IMR-90 (cell line): ENCODE measurements around the gene TPX2. TPM values are rescaled to one million over a fixed set of nuclear protein-coding genes. Genes with fewer than 3 reads are reported as not detected.

Experiments
- ATAC-seq: fragments of 200-7000 bp; cut with Tn5 transposase; 2 replicates; pipeline ENCODE4 v1.9.1; 2020; ENCODE audit warnings: low read depth, mild to moderate bottlenecking, moderate library complexity
- BruUV-seq: library from RNA; stranded (reverse); fragments of 400-500 nt; replicated peaks from 2 replicates; lab custom pipeline; 2021; lab: Mats Ljungman, UMichigan
- CTCF ChIA-PET: fragments of 300-600 bp; formaldehyde crosslinking; extraction: SDS; loops from one replicate; lab custom pipeline; 2021; ENCODE audit warnings: antibody characterized with exemption; lab: Yijun Ruan, JAX
- POLR2A ChIA-PET: fragments of 300-600 bp; sonication (Branson Sonifier 250); formaldehyde crosslinking; loops from one replicate; lab custom pipeline; 2022; ENCODE audit warnings: antibody characterized with exemption; ENCODE audit not compliant: unreplicated experiment; lab: Charles Lee
- DNase-seq: peaks from one replicate; pipeline ENCODE4 v3.0.0; 2013
- H2AFZ ChIP-seq: replicated peaks from 2 replicates; pipeline ENCODE3; 2013; ENCODE audit warnings: low read length, mild to moderate bottlenecking; ENCODE audit not compliant: poor library complexity
- H2AK5ac ChIP-seq: 2 replicates; pipeline ENCODE4 v1.6.1; 2013; ENCODE audit warnings: low read depth, low read length, inconsistent platforms
- H2AK9ac ChIP-seq: replicated peaks from 2 replicates; pipeline ENCODE3; 2013; ENCODE audit warnings: mild to moderate bottlenecking, low read depth, low read length, moderate library complexity; ENCODE audit not compliant: poor library complexity
- H2BK120ac ChIP-seq: 2 replicates; pipeline ENCODE4 v1.6.1; 2013; ENCODE audit warnings: low read depth, low read length, inconsistent platforms
- H2BK15ac ChIP-seq: 3 replicates; pipeline ENCODE4 v1.6.1; 2013; ENCODE audit warnings: low read depth, low read length, inconsistent platforms
- H2BK20ac ChIP-seq: 2 replicates; pipeline ENCODE4 v1.6.1; 2013; ENCODE audit warnings: low read depth, mild to moderate bottlenecking, inconsistent platforms, low read length, moderate library complexity
- H2BK5ac ChIP-seq: 2 replicates; pipeline ENCODE4 v1.6.1; 2013; ENCODE audit warnings: mild to moderate bottlenecking, low read depth, low read length, inconsistent platforms; ENCODE audit not compliant: poor library complexity, severe bottlenecking
- H3K14ac ChIP-seq: replicated peaks from 2 replicates; pipeline ENCODE4 v1.6.1; 2013; ENCODE audit warnings: low read depth, low read length, inconsistent platforms
- H3K18ac ChIP-seq: 2 replicates; pipeline ENCODE4 v1.6.1; 2013; ENCODE audit warnings: low read depth, low read length, control low read depth
- H3K23ac ChIP-seq: 2 replicates; pipeline ENCODE4 v1.6.1; 2013; ENCODE audit warnings: low read depth, low read length, inconsistent platforms
- H3K27ac ChIP-seq: 2 replicates; pipeline ENCODE4 v1.5.1; 2013; ENCODE audit warnings: mild to moderate bottlenecking, control low read depth, low read length; ENCODE audit not compliant: insufficient read depth
- H3K27me3 ChIP-seq: 2 replicates; pipeline ENCODE4 v1.6.1; 2013; ENCODE audit warnings: low read length; ENCODE audit not compliant: control insufficient read depth, insufficient read depth
- H3K36me3 ChIP-seq: 2 replicates; pipeline ENCODE4 v1.6.1; 2013; ENCODE audit warnings: low read length, mixed read lengths; ENCODE audit not compliant: control insufficient read depth, insufficient read depth
- H3K4ac ChIP-seq: 2 replicates; pipeline ENCODE4 v1.6.1; 2013; ENCODE audit warnings: low read depth, low read length, inconsistent platforms
- H3K4me1 ChIP-seq: 2 replicates; pipeline ENCODE4 v1.6.1; 2013; ENCODE audit warnings: low read length, mixed read lengths; ENCODE audit not compliant: control insufficient read depth, insufficient read depth
- H3K4me2 ChIP-seq: 2 replicates; pipeline ENCODE4 v1.6.1; 2013; ENCODE audit warnings: low read depth, mild to moderate bottlenecking, control low read depth, low read length, moderate library complexity
- H3K4me3 ChIP-seq: 2 replicates; pipeline ENCODE4 v1.5.1; 2013; ENCODE audit warnings: low read depth, mild to moderate bottlenecking, control low read depth, low read length, moderate library complexity; ENCODE audit not compliant: insufficient read depth
- H3K56ac ChIP-seq: 2 replicates; pipeline ENCODE4 v1.6.1; 2013; ENCODE audit warnings: low read length, inconsistent platforms; ENCODE audit not compliant: insufficient read depth; ENCODE audit errors: extremely low read depth
- H3K79me1 ChIP-seq, 2 experiments: 2 replicates each; pipeline ENCODE4 v1.6.1; 2013; ENCODE audit warnings: low read length in 2 of 2, inconsistent platforms in 1 of 2, low read depth in 1 of 2
- H3K9ac ChIP-seq: 2 replicates; pipeline ENCODE4 v1.6.1; 2013; ENCODE audit warnings: low read depth, low read length, control low read depth
- H3K9me1 ChIP-seq: 2 replicates; pipeline ENCODE4 v1.6.1; 2013; ENCODE audit warnings: low read length, inconsistent platforms; ENCODE audit not compliant: insufficient read depth
- H3K9me3 ChIP-seq: 2 replicates; pipeline ENCODE4 v1.6.1; 2013; ENCODE audit warnings: low read length; ENCODE audit not compliant: control insufficient read depth, insufficient read depth
- H4K20me1 ChIP-seq: 2 replicates; pipeline ENCODE4 v1.6.1; 2013; ENCODE audit warnings: low read length, inconsistent platforms; ENCODE audit not compliant: insufficient read depth
- H4K5ac ChIP-seq: 2 replicates; pipeline ENCODE4 v1.6.1; 2013; ENCODE audit warnings: mild to moderate bottlenecking, low read depth, low read length, control low read depth
- H4K8ac ChIP-seq, 2 experiments: 2 replicates each; pipeline ENCODE4 v1.6.1; 2013; ENCODE audit warnings: low read depth in 2 of 2, low read length in 2 of 2, control low read depth in 1 of 2, inconsistent platforms in 1 of 2
- H4K91ac ChIP-seq: 2 replicates; pipeline ENCODE4 v1.6.1; 2013; ENCODE audit warnings: low read depth, low read length, inconsistent platforms; ENCODE audit not compliant: insufficient read depth
- BHLHE40 ChIP-seq: fragments of 150-350 bp; IDR thresholded peaks from 2 replicates; pipeline ENCODE4 v1.6.1; 2016; ENCODE audit warnings: mild to moderate bottlenecking, low read depth, low read length
- CEBPB ChIP-seq: IDR thresholded peaks from 2 replicates; pipeline ENCODE4 v1.6.1; 2012; ENCODE audit warnings: low read depth, low read length, improper control_type of control experiment
- CHD1 ChIP-seq: IDR thresholded peaks from 2 replicates; pipeline ENCODE4 v1.6.1; 2012; ENCODE audit warnings: low read depth, low read length, improper control_type of control experiment
- FOS ChIP-seq: fragments of 150-350 bp; IDR thresholded peaks from 2 replicates; pipeline ENCODE4 v1.6.1; 2016; ENCODE audit warnings: low read depth, low read length
- MAFK ChIP-seq: IDR thresholded peaks from 2 replicates; pipeline ENCODE4 v1.6.1; 2012; ENCODE audit warnings: low read depth, low read length, improper control_type of control experiment
- MAZ ChIP-seq: IDR thresholded peaks from 2 replicates; pipeline ENCODE4 v1.6.1; 2012; ENCODE audit warnings: low read depth, mild to moderate bottlenecking, low read length, improper control_type of control experiment, moderate library complexity, borderline replicate concordance
- MXI1 ChIP-seq: IDR thresholded peaks from 2 replicates; pipeline ENCODE4 v1.6.1; 2012; ENCODE audit warnings: low read depth, mild to moderate bottlenecking, low read length, moderate library complexity, borderline replicate concordance
- NFE2L2 ChIP-seq: fragments of 150-350 bp; IDR thresholded peaks from 2 replicates; pipeline ENCODE4 v1.6.1; 2016; ENCODE audit warnings: low read depth, mild to moderate bottlenecking, low read length
- POLR2A ChIP-seq: IDR thresholded peaks from 2 replicates; pipeline ENCODE4 v1.6.1; 2012; ENCODE audit warnings: mild to moderate bottlenecking, low read depth, low read length
- RFX5 ChIP-seq: IDR thresholded peaks from 2 replicates; pipeline ENCODE4 v1.8.0; 2012; ENCODE audit warnings: low read depth, mild to moderate bottlenecking, low read length, moderate library complexity
- SMC3 ChIP-seq: fragments of 150-350 bp; IDR thresholded peaks from 2 replicates; pipeline ENCODE4 v1.6.1; 2016; ENCODE audit warnings: low read depth, mild to moderate bottlenecking, antibody characterized with exemption, low read length, moderate library complexity
- WGBS, 2 experiments: methylation state at CpG; one replicate each; pipeline versions ENCODE4 v1.1.5 to v1.1.7; 2013; ENCODE audit warnings: missing lambda C conversion rate in 2 of 2; ENCODE audit not compliant: insufficient read length in 1 of 2; ENCODE audit errors: extremely low coverage in 2 of 2; 5-methylcytosine and 5-hydroxymethylcytosine counted together
- dilution Hi-C: fragments of 300-500 bp; cut with HindIII; formaldehyde crosslinking; loops from one replicate; pipeline ENCODE4 v1.14.3; 2018; ENCODE audit warnings: low sequenced_read_pairs; ENCODE audit not compliant: unreplicated experiment
- in situ Hi-C: fragments of 300-500 bp; cut with MboI; formaldehyde crosslinking; loops from 3 replicates; pipeline ENCODE4 v1.14.3; 2019; ENCODE audit warnings: low sequenced_read_pairs, inconsistent platforms, mixed read lengths
- intact Hi-C: fragments of 100-400 bp; cut with micrococcal nuclease; formaldehyde crosslinking; loops from 2 replicates; pipeline ENCODE4 v1.10.0; 2022
- polyA plus RNA-seq, 3 experiments: library from polyadenylated mRNA; depleted of rRNA; stranded (reverse); fragments of >200 nt; gene quantifications; 2 replicates each; pipeline ENCODE4 v1.2.3, GENCODE V29; 2012; ENCODE audit warnings: low replicate concordance in 1 of 3
- total RNA-seq: library from RNA; depleted of rRNA; stranded (reverse); fragments of >200 nt; gene quantifications from 2 replicates; pipeline ENCODE4 v1.2.3, GENCODE V29; 2012
- TF ChIP-seq, protein P1 (sequence below): fragments of 150-350 bp; IDR thresholded peaks from 2 replicates; pipeline ENCODE4 v1.6.1; 2016; ENCODE audit warnings: low read depth, mild to moderate bottlenecking, low read length, moderate library complexity, borderline replicate concordance
- TF ChIP-seq, protein P2 (sequence below): conservative IDR thresholded peaks from 2 replicates; pipeline ENCODE4 v1.5.1; 2012; ENCODE audit warnings: mild to moderate bottlenecking, low read depth, low read length, improper control_type of control experiment
- TF ChIP-seq, protein P3 (sequence below): fragments of 150-350 bp; IDR thresholded peaks from 2 replicates; pipeline ENCODE4 v1.6.1; 2017; ENCODE audit warnings: mild to moderate bottlenecking, antibody characterized with exemption, low read length, low read depth

Gene TPX2
- total and polyA plus RNA-seq, 2 of the 4 experiments (the other 2 are of a cell fraction) = 28.5 to 72.2 TPM

DNA sequence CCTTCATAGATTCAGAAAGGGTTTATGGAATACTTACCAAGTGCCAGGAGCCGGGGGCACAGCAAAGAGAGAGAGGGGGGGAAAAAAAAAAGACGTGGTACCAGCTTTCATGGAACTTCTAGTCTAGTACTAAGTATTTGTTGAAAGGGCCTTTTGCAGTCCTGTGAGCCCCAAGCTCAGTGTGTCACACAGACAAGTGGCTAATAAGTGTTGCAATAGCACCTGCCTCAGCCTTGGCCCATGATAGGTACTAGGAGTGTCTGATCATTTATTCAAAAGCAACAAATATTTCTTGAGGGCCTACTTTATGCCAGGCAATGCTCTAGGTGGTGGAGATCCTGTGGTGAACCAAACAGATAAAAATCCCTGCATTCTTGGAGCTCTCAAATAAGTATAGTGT, 88.0 kb downstream of the TPX2 start:
- no peak overlapping the region for H3K4me3 ChIP-seq
- H3K27ac ChIP-seq = no peak overlapping the region
- H3K56ac ChIP-seq = no peak overlapping the region
- 0 out of 2 replicates have a peak, but pooled peaks cover 3% of the 10 kb centered on the region for H3K9me1 ChIP-seq
- intact Hi-C loops (no loop called here), in situ Hi-C loops (loop anchor here (10.0 to 25.0 kb wide), 3 partner anchors 128 to 835 kb away; partner anchors contain the start of genes C20orf203 and PDRG1), dilution Hi-C loops (no loop called here)
- H3K9ac ChIP-seq = no peak overlapping the region
- H4K91ac ChIP-seq = no peak overlapping the region
- no peak overlapping the region for H2AK5ac ChIP-seq
- H2BK5ac ChIP-seq = no peak overlapping the region
- no peak overlapping the region for H2BK15ac ChIP-seq
- H3K36me3 ChIP-seq = no peaks in the 10 kb centered on the region
- H3K79me1 ChIP-seq = no peaks in the 10 kb centered on the region; a peak in 1 of 4 replicates
- ChIA-PET CTCF (no interaction called here), POLR2A (no interaction called here)
- H3K4ac ChIP-seq = no peak overlapping the region
- no TSS peak for BruUV-seq
- no peaks in the 10 kb centered on the region for H3K4me1 ChIP-seq
- H3K9me3 ChIP-seq = no peaks in the 10 kb centered on the region
- no peak overlapping the region for H3K23ac ChIP-seq
- no peak overlapping the region for H4K8ac ChIP-seq
- H3K14ac ChIP-seq = no peak overlapping the region
- TF ChIP-seq FOS = no peak
- no peak for TF ChIP-seq MAFK
- TF ChIP-seq, protein P1, sequence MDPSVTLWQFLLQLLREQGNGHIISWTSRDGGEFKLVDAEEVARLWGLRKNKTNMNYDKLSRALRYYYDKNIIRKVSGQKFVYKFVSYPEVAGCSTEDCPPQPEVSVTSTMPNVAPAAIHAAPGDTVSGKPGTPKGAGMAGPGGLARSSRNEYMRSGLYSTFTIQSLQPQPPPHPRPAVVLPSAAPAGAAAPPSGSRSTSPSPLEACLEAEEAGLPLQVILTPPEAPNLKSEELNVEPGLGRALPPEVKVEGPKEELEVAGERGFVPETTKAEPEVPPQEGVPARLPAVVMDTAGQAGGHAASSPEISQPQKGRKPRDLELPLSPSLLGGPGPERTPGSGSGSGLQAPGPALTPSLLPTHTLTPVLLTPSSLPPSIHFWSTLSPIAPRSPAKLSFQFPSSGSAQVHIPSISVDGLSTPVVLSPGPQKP = no peak
- TF ChIP-seq NFE2L2 = no peak
- TF ChIP-seq, protein P2, sequence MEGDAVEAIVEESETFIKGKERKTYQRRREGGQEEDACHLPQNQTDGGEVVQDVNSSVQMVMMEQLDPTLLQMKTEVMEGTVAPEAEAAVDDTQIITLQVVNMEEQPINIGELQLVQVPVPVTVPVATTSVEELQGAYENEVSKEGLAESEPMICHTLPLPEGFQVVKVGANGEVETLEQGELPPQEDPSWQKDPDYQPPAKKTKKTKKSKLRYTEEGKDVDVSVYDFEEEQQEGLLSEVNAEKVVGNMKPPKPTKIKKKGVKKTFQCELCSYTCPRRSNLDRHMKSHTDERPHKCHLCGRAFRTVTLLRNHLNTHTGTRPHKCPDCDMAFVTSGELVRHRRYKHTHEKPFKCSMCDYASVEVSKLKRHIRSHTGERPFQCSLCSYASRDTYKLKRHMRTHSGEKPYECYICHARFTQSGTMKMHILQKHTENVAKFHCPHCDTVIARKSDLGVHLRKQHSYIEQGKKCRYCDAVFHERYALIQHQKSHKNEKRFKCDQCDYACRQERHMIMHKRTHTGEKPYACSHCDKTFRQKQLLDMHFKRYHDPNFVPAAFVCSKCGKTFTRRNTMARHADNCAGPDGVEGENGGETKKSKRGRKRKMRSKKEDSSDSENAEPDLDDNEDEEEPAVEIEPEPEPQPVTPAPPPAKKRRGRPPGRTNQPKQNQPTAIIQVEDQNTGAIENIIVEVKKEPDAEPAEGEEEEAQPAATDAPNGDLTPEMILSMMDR = no peak
- no peak for TF ChIP-seq SMC3
- TF ChIP-seq MAZ = no peak
- TF ChIP-seq BHLHE40 = no peak
- no peak for TF ChIP-seq POLR2A
- no peak for TF ChIP-seq CHD1
- TF ChIP-seq RFX5 = no peak
- TF ChIP-seq, protein P3, sequence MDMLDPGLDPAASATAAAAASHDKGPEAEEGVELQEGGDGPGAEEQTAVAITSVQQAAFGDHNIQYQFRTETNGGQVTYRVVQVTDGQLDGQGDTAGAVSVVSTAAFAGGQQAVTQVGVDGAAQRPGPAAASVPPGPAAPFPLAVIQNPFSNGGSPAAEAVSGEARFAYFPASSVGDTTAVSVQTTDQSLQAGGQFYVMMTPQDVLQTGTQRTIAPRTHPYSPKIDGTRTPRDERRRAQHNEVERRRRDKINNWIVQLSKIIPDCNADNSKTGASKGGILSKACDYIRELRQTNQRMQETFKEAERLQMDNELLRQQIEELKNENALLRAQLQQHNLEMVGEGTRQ = no peak
- no peak for TF ChIP-seq CEBPB
- no peak for TF ChIP-seq MXI1
- no peak overlapping the region for H3K18ac ChIP-seq
- H2AK9ac ChIP-seq = no peak overlapping the region
- no peak overlapping the region for H4K5ac ChIP-seq
- DNase-seq (no peak), ATAC-seq (no peak)
- H3K27me3 ChIP-seq = peaks cover 5% of the 10 kb centered on the region
- whole genome bisulfite sequencing, 2 experiments = 60% methylated on average over 1 of the region's 2 CpGs; no CpG with 5 or more reads in 1 of the 2 experiments
- no peak overlapping the region for H2AFZ ChIP-seq
- H3K4me2 ChIP-seq = no peak overlapping the region
- H4K20me1 ChIP-seq = no peaks in the 10 kb centered on the region
- no peak overlapping the region for H2BK20ac ChIP-seq
- no peak overlapping the region for H2BK120ac ChIP-seq
